Kidney epithelial cell (primary cell): ENCODE data around the gene FOXL2. TPM values are rescaled to one million over a fixed set of nuclear protein-coding genes. Genes with fewer than 3 reads are reported as not detected.

ENCODE experiments used
- DNase-seq: peaks from one replicate; pipeline ENCODE4 v3.0.0-alpha.2; 2010; ENCODE audit warnings: low read depth
- H3K27me3 ChIP-seq: 2 replicates; pipeline ENCODE4 v1.6.0; 2011; ENCODE audit warnings: low read length; ENCODE audit not compliant: control insufficient read depth, insufficient read depth
- H3K36me3 ChIP-seq: 2 replicates; pipeline ENCODE4 v1.5.1; 2011; ENCODE audit warnings: low read length; ENCODE audit not compliant: control insufficient read depth, insufficient read depth
- H3K4me3 ChIP-seq: 2 replicates; pipeline ENCODE4 v1.5.1; 2011; ENCODE audit warnings: low read depth, mild to moderate bottlenecking, control low read depth, low read length
- total RNA-seq: library from RNA; depleted of rRNA; stranded (reverse); fragments of >200 nt; gene quantifications from 2 replicates; pipeline ENCODE4 v1.2.3, GENCODE V29; 2015
- TF ChIP-seq, protein P1 (sequence below): IDR thresholded peaks from 2 replicates; pipeline ENCODE4 v1.5.1; 2011; ENCODE audit warnings: mild to moderate bottlenecking, moderate library complexity, low read length, control low read depth, inconsistent platforms; ENCODE audit not compliant: insufficient read depth, poor library complexity, severe bottlenecking

Gene FOXL2
- total RNA-seq, 1 donor from 2014 or later = 0.54 TPM

- no peak for DNase-seq
- no peaks in the 10 kb centered on the region for H3K27me3 ChIP-seq
- TF ChIP-seq, protein P1, sequence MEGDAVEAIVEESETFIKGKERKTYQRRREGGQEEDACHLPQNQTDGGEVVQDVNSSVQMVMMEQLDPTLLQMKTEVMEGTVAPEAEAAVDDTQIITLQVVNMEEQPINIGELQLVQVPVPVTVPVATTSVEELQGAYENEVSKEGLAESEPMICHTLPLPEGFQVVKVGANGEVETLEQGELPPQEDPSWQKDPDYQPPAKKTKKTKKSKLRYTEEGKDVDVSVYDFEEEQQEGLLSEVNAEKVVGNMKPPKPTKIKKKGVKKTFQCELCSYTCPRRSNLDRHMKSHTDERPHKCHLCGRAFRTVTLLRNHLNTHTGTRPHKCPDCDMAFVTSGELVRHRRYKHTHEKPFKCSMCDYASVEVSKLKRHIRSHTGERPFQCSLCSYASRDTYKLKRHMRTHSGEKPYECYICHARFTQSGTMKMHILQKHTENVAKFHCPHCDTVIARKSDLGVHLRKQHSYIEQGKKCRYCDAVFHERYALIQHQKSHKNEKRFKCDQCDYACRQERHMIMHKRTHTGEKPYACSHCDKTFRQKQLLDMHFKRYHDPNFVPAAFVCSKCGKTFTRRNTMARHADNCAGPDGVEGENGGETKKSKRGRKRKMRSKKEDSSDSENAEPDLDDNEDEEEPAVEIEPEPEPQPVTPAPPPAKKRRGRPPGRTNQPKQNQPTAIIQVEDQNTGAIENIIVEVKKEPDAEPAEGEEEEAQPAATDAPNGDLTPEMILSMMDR = no peak
Measured at GRCh38 chr3:138909904-138910303, 37.0 kb downstream of the FOXL2 start.

GRCh38 chr3:138908846-138909245, 38.1 kb downstream of the FOXL2 start:
- DNase-seq = no peak
- TF ChIP-seq, protein P1 = no peak

More at GRCh38 chr3:138909904-138910303, 37.0 kb downstream of the FOXL2 start:
- Histone ChIP-seq H3K4me3 (no peak overlapping the region), H3K36me3 (no peaks in the 10 kb centered on the region)

GRCh38 chr3:138907539-138907938, 39.4 kb downstream of the FOXL2 start:
- Histone ChIP-seq H3K36me3 (no peaks in the 10 kb centered on the region), H3K27me3 (no peaks in the 10 kb centered on the region), H3K4me3 (no peak overlapping the region)
- TF ChIP-seq, protein P1 = no peak
- DNase-seq = no peak

More at GRCh38 chr3:138908846-138909245, 38.1 kb downstream of the FOXL2 start:
- Histone ChIP-seq H3K4me3 (no peak overlapping the region), H3K36me3 (no peaks in the 10 kb centered on the region), H3K27me3 (no peaks in the 10 kb centered on the region)

GRCh38 chr3:138902171-138902570, 44.8 kb downstream of the FOXL2 start:
- TF ChIP-seq, protein P1 = no peak
- DNase-seq = no peak
- no peaks in the 10 kb centered on the region for H3K27me3 ChIP-seq
- no peaks in the 10 kb centered on the region for H3K36me3 ChIP-seq
- H3K4me3 ChIP-seq = no peak overlapping the region

DNA sequence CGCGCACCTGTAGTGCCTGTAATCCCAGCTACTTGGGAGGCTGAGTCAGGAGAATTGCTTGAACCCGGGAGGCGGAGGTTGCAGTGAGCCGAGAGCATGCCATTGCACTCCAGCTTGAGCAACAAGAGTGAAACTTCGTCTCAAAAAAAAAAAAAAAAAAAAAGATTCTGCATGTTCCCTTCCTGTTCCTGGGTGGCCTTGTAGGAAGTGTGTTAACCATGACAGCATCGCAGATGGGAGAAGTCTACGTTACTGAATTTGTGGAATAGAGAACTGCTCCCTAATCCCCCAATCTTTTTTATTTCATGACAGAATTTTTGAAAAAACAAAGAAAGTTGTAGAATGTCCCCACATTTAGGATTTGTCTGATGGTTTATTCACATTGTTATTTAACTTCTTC, 45.4 kb downstream of the FOXL2 start:
- no peaks in the 10 kb centered on the region for H3K36me3 ChIP-seq
- H3K27me3 ChIP-seq = no peaks in the 10 kb centered on the region
- no peak overlapping the region for H3K4me3 ChIP-seq
- DNase-seq = no peak
- TF ChIP-seq, protein P1 = no peak

DNA sequence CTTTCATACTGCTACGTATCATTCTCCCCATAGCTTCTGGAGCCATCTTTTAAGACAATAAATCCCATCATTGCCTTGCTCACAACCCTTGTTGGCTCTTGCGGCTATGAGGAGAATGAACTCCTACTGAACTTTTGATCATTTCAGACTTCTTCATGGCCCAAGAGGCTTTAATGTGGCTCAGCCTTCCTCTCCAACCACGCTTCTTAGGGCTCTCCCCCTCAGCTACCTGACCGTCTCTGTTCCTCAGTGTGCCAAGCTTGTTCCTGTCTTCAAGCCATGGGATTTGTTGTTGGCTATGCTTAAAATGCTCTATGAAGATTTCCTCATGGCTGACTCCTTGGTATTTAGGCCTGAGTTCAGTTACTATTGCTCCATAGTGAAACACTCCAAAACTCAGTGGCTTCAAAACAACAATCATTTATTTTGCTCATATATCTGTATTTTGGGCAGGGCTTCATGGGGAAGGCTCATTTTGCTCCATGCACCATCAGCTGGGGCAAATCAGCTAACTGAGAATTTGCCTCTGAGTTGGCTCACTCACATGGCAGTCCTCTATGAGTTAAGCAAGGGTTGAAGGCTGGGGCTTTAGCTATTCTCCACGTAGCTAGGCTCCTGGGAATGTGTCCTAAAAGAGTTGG, 47.5 kb downstream of the FOXL2 start:
- DNase-seq = no peak
- Histone ChIP-seq H3K4me3 (no peak overlapping the region), H3K36me3 (no peaks in the 10 kb centered on the region), H3K27me3 (no peaks in the 10 kb centered on the region)
- TF ChIP-seq, protein P1 = no peak
